ENCODE data around the gene CRTC3.
"Not testable (repeated sequence)": the region's sequence is repeated elsewhere in the genome, so short reads cannot be mapped to it uniquely, and the experiment has no call there.

CRTC3 gene

GRCh38 chr15:90500171-90500570, 29.6 kb upstream of the CRTC3 start:
- DNase-seq (ENCODE audit: insufficient read length, low spot score): no peak
- TF ChIP-seq CTCF (IDR thresholded peaks at IDR 0.05; ENCODE audit: insufficient read depth, missing control alignments): no peak
- FAIRE-seq: no peak

- FAIRE-seq: no peak
- no peak for TF ChIP-seq CTCF (IDR thresholded peaks at IDR 0.05; ENCODE audit: insufficient read depth, missing control alignments)
Observed at GRCh38 chr15:90501898-90502297, 27.8 kb upstream of the CRTC3 start.

GRCh38 chr15:90510781-90511180, 18.9 kb upstream of the CRTC3 start:
- not testable (repeated sequence) for FAIRE-seq; DNase-seq (ENCODE audit: insufficient read length, low spot score)

More at GRCh38 chr15:90501898-90502297, 27.8 kb upstream of the CRTC3 start:
- DNase-seq (ENCODE audit: insufficient read length, low spot score): no peak

GRCh38 chr15:90511211-90511618, 18.5 kb upstream of the CRTC3 start:
- FAIRE-seq; DNase-seq (ENCODE audit: insufficient read length, low spot score): not testable (repeated sequence)

- no peak for FAIRE-seq
- no peak for TF ChIP-seq CTCF (IDR thresholded peaks at IDR 0.05; ENCODE audit: insufficient read depth, missing control alignments)
- DNase-seq (ENCODE audit: insufficient read length, low spot score): no peak
Observed at GRCh38 chr15:90512276-90512675, 17.4 kb upstream of the CRTC3 start.

- DNase-seq (ENCODE audit: insufficient read length, low spot score) (no peak), FAIRE-seq (no peak)
- TF ChIP-seq CTCF (IDR thresholded peaks at IDR 0.05; ENCODE audit: insufficient read depth, missing control alignments): no peak
Observed at GRCh38 chr15:90512981-90513380, 16.7 kb upstream of the CRTC3 start.

GRCh38 chr15:90513448-90513847, 16.3 kb upstream of the CRTC3 start:
- no peak for DNase-seq (ENCODE audit: insufficient read length, low spot score)
- no peak for FAIRE-seq
- no peak for TF ChIP-seq CTCF (IDR thresholded peaks at IDR 0.05; ENCODE audit: insufficient read depth, missing control alignments)

- not testable (repeated sequence) for DNase-seq (ENCODE audit: insufficient read length, low spot score); FAIRE-seq
Observed at GRCh38 chr15:90513893-90514292, 15.8 kb upstream of the CRTC3 start.

- no peak for TF ChIP-seq CTCF (IDR thresholded peaks at IDR 0.05; ENCODE audit: insufficient read depth, missing control alignments)
- DNase-seq (ENCODE audit: insufficient read length, low spot score): no peak
- no peak for FAIRE-seq
Observed at GRCh38 chr15:90519688-90520087, 10.0 kb upstream of the CRTC3 start.

Data from D721Med (cell line).